IPS-18c (cell line): ENCODE results near the gene HES1.
"Not testable (repeated sequence)": the region's sequence is repeated elsewhere in the genome, so short reads cannot be mapped to it uniquely, and the experiment has no call there.

ENCODE experiments used
- H3K4me3 ChIP-seq: 2 replicates; pipeline ENCODE4 v1.7.0; 2013; ENCODE audit warnings: low read depth, mild to moderate bottlenecking, low read length, moderate library complexity; ENCODE audit not compliant: insufficient read depth
- H3K9me3 ChIP-seq: one replicate; pipeline ENCODE4 v1.6.1; 2013; ENCODE audit warnings: mild to moderate bottlenecking, low read length, moderate library complexity; ENCODE audit not compliant: control insufficient read depth, insufficient read depth

Gene HES1

GRCh38 chr3:194150252-194150934 is 14.4 kb downstream of the HES1 start:
- Histone ChIP-seq H3K4me3 (no peak overlapping the region), H3K9me3 (no peaks in the 10 kb centered on the region)

GRCh38 chr3:194150935-194151302 is 15.0 kb downstream of the HES1 start:
- H3K4me3 ChIP-seq, H3K9me3 ChIP-seq: not testable (repeated sequence)

GRCh38 chr3:194154346-194154745 is 18.4 kb downstream of the HES1 start:
- no peaks in the 10 kb centered on the region for H3K9me3 ChIP-seq
- no peak overlapping the region for H3K4me3 ChIP-seq

GRCh38 chr3:194156095-194156494 is 20.1 kb downstream of the HES1 start:
- no peak overlapping the region for H3K4me3 ChIP-seq
- no peaks in the 10 kb centered on the region for H3K9me3 ChIP-seq

- Histone ChIP-seq H3K9me3 (no peaks in the 10 kb centered on the region), H3K4me3 (no peak overlapping the region)
These were observed 23.0 kb downstream of the HES1 start for GRCh38 chr3:194158942-194159439.

GRCh38 chr3:194160158-194160557 is 24.2 kb downstream of the HES1 start:
- Histone ChIP-seq H3K4me3 (no peak overlapping the region), H3K9me3 (no peaks in the 10 kb centered on the region)

GRCh38 chr3:194161131-194162045 is 25.4 kb downstream of the HES1 start:
- H3K9me3 ChIP-seq: no peaks in the 10 kb centered on the region

GRCh38 chr3:194162070-194162678 is 26.2 kb downstream of the HES1 start:
- no peak overlapping the region for H3K4me3 ChIP-seq

More at GRCh38 chr3:194161131-194162045, 25.4 kb downstream of the HES1 start:
- H3K4me3 ChIP-seq: no peak overlapping the region

GRCh38 chr3:194162817-194163584 is 27.1 kb downstream of the HES1 start:
- H3K4me3 ChIP-seq: no peak overlapping the region
- H3K9me3 ChIP-seq: no peaks in the 10 kb centered on the region

More at GRCh38 chr3:194162070-194162678, 26.2 kb downstream of the HES1 start:
- no peaks in the 10 kb centered on the region for H3K9me3 ChIP-seq

- Histone ChIP-seq H3K9me3 (no peaks in the 10 kb centered on the region), H3K4me3 (no peak overlapping the region)
These were observed 27.7 kb downstream of the HES1 start for GRCh38 chr3:194163697-194164096.

GRCh38 chr3:194164861-194165260 is 28.9 kb downstream of the HES1 start:
- Histone ChIP-seq H3K4me3 (no peak overlapping the region), H3K9me3 (no peaks in the 10 kb centered on the region)

- H3K9me3 ChIP-seq: no peaks in the 10 kb centered on the region
- H3K4me3 ChIP-seq: no peak overlapping the region
These were observed 29.5 kb downstream of the HES1 start for GRCh38 chr3:194165271-194166018.

- Histone ChIP-seq H3K4me3 (no peak overlapping the region), H3K9me3 (no peaks in the 10 kb centered on the region)
These were observed 30.9 kb downstream of the HES1 start for GRCh38 chr3:194166682-194167479.

GRCh38 chr3:194167480-194168282 is 31.7 kb downstream of the HES1 start:
- no peaks in the 10 kb centered on the region for H3K9me3 ChIP-seq
- H3K4me3 ChIP-seq: no peak overlapping the region

- H3K4me3 ChIP-seq: no peak overlapping the region
- no peaks in the 10 kb centered on the region for H3K9me3 ChIP-seq
These were observed 33.0 kb downstream of the HES1 start for GRCh38 chr3:194168994-194169393.
